NCI-H2081 (cell line): ENCODE measurements around the gene GPR148.

ENCODE experiments used
- DNase-seq, 2 experiments: peaks; one replicate each; lab custom pipeline; 2025; lab: John Stamatoyannopoulos, UW

GPR148 gene

DNA sequence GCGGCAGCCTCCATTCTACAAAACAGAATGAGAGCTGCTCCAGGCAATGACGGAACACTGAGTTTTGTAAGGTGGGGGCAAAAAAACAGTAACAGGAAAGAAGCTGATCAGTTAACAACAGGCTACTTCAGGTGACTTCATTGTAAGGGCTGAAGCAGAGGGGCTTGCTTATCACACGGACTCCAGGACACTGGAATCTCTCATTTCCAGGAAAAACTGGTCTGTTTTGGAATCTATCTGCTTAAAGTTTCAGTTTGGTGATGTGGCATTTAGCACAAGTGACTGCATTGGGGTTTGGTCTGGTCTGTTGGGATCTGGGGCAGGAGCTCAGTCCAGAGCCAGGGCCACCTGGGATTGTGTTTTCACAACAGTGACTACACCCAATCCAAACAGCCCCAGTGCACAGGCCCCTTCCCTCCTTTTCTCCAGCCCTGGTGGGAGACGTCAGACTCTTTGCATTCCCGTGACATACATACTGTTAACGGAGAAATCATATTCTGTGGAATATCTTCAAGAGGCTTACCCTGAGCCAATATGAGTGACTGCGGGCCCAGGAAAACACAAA is 40.6 kb downstream of the GPR148 start:
- no peak for DNase-seq

DNA sequence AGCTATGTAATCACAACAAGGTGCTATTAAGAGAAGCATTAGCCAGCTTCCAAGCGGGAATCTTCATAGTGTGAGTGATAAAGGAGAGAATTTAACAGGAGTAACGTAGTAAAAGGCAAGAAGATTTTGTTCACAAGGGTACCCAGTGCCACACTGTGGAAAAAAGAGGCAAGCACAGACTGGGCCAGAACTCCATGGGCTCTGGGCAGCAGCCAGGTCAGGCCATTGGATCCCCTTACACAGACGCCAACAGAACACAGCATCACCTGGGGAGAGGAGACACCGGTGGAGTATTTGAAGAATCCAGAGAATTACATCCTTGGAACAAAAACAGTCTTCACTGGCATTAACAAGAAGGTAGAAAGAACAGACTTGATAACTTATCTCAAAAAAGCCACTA is 47.7 kb downstream of the GPR148 start:
- DNase-seq: no peak

DNA sequence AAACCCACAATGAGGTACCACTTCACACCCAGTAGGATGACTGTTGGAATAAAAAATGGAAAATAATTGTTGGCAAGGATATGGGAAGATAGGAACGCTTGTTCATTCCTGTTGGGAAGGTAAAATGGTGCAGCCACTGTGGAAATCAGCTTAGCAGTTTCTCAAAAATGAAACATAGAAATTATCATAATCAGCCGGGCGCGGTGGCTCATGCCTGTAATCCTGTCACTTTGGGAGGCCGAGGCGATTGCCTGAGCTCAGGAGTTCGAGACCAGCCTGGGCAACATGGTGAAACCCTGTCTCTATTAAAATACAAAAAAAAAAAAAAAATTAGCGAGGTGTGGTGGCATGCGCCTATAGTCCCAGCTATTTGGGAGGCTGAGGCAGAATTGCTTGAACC is 49.9 kb downstream of the GPR148 start:
- DNase-seq: no peak
